GM19463 (cell line): Measurements from ENCODE around the gene FAM222A.

ENCODE experiments used
- ATAC-seq: cut with Tn5 transposase; IDR thresholded peaks from one replicate; pipeline ENCODE4 v1.9.1; 2021; ENCODE audit warnings: mild to moderate bottlenecking, moderate library complexity; ENCODE audit not compliant: unreplicated experiment

The FAM222A gene

DNA sequence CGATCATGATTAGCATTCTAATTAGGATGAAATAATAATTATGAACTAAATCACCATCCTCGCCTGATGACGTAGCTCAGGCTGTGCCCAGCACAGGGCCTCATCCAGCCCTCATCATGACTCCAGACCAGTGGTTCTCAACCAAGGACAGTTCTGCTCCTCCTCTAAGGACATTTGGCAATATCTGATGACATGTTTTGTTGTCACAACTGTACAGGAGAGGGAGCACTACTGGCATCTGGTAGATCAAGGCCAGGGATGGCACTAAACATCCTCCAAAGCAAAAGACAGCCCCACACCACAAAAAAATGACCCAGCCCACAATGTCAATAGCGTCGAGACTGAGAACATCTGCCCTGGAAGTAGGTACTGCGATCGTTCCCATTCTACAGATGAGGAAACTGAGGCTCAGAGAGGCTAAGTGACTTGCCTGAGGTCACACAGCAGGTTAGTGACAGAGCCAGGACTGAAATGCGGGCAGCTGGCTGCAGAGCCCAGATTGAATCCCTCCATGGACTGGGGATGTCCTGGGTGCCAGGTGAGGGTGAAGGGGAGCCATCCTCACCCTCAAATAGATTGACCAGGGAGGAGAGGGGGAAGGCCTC lies 104.1 kb downstream of the FAM222A start:
- no peak for ATAC-seq

DNA sequence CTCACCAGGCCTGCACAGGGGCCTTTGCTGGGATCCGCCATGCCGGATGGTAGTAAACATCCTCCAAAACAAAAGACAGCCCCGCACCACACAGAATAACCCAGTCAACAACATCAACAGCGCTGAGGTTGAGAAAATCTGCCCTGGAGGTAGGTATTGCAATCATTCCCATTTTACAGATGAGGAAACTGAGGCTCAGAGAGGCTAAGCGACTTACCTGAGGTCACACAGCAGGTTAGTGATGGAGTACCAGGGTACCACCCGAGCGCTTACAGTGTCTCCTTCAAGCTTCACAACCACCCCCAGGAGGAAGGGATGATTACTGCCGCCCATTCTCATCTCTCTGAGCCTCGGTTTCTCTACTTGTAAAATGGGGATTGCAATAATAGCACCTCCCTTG lies 104.6 kb downstream of the FAM222A start:
- no peak for ATAC-seq

DNA sequence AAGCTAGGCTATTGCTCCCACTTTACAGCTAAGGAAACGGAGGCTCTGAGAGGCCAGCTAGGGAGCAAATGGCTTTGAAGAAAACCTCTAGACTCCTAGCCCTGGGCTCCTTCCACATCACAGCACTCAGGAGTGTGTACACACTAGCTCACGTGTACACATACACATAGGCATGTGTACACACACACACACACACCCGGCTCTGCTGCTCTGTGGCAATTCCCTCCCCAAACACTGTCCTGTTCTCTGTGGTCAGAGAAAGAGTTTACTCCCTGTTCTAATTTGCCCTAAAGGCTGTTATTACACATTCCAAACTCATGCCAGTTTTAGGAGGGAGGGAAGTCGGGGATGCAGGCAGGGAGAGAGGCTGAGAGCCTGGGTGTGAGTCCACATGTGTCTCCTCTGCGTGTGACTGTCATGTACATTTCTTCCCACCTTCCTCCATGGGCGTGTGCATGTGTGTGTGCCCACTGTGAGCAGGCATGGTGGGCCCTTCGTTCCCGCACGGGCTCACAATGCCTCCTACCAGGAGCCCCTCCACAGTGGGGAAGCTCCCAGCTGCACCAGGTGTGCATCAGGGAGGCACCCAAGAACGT lies 105.4 kb downstream of the FAM222A start:
- no peak for ATAC-seq
